Neural progenitor cell (in vitro differentiated cells): ENCODE measurements around the gene HTR2B. TPM values are rescaled to one million over a fixed set of nuclear protein-coding genes. Genes with fewer than 3 reads are reported as not detected.

Experiments used
- DNase-seq: peaks from one replicate; pipeline ENCODE4 v3.0.0-alpha.2; 2016; ENCODE audit warnings: low spot score
- H2AFZ ChIP-seq: fragments of 200-600 bp; sonication (generic); replicated peaks from 2 replicates; pipeline ENCODE4 v1.6.1; 2016; ENCODE audit warnings: antibody characterized with exemption
- H3F3A ChIP-seq: fragments of 200-600 bp; sonication (generic); 2 replicates; pipeline ENCODE4 v1.6.1; 2016; ENCODE audit warnings: antibody characterized with exemption, low read depth
- H3K27ac ChIP-seq: fragments of 200-600 bp; sonication (generic); 2 replicates; pipeline ENCODE4 v1.5.1; 2016; ENCODE audit warnings: mild to moderate bottlenecking
- H3K27me3 ChIP-seq: fragments of 200-600 bp; sonication (generic); 2 replicates; pipeline ENCODE4 v1.6.1; 2016; ENCODE audit warnings: mild to moderate bottlenecking, moderate library complexity
- H3K36me3 ChIP-seq: fragments of 200-600 bp; sonication (generic); 2 replicates; pipeline ENCODE4 v1.5.1; 2016
- H3K4me1 ChIP-seq: fragments of 200-600 bp; sonication (generic); 2 replicates; pipeline ENCODE4 v1.6.1; 2016; ENCODE audit warnings: mixed run types
- H3K4me2 ChIP-seq: fragments of 200-600 bp; sonication (generic); 2 replicates; pipeline ENCODE4 v1.6.1; 2016
- H3K4me3 ChIP-seq: fragments of 200-600 bp; sonication (generic); 2 replicates; pipeline ENCODE4 v1.5.1; 2016
- H3K79me2 ChIP-seq: fragments of 200-600 bp; sonication (generic); 2 replicates; pipeline ENCODE4 v1.6.1; 2016; ENCODE audit warnings: low read depth
- H3K9ac ChIP-seq: fragments of 200-600 bp; sonication (generic); 2 replicates; pipeline ENCODE4 v1.6.1; 2016
- H3K9me3 ChIP-seq: fragments of 200-600 bp; sonication (generic); 2 replicates; pipeline ENCODE4 v1.5.1; 2016; ENCODE audit warnings: low read depth
- H4K20me1 ChIP-seq: fragments of 200-600 bp; sonication (generic); 2 replicates; pipeline ENCODE4 v1.6.1; 2016; ENCODE audit warnings: low read depth
- H3K27ac Mint-ChIP-seq: 3 replicates; pipeline ENCODE4 v1.8.0; 2021; ENCODE audit warnings: mixed read lengths
- H3K27me3 Mint-ChIP-seq: 2 replicates; pipeline ENCODE4 v1.8.0; 2022; ENCODE audit warnings: low read depth, mild to moderate bottlenecking, inconsistent platforms, moderate library complexity, mixed read lengths; ENCODE audit not compliant: insufficient read depth
- H3K36me3 Mint-ChIP-seq: 3 replicates; pipeline ENCODE4 v1.8.0; 2021; ENCODE audit warnings: mixed read lengths
- H3K4me1 Mint-ChIP-seq: 3 replicates; pipeline ENCODE4 v1.8.0; 2021; ENCODE audit warnings: mixed read lengths
- H3K4me3 Mint-ChIP-seq: 3 replicates; pipeline ENCODE4 v1.8.0; 2021; ENCODE audit warnings: mild to moderate bottlenecking, moderate library complexity, mixed read lengths
- H3K9me3 Mint-ChIP-seq: 3 replicates; pipeline ENCODE4 v1.8.0; 2020; ENCODE audit warnings: mixed read lengths
- CTCF ChIP-seq: fragments of 200-600 bp; sonication (generic); IDR thresholded peaks from 2 replicates; pipeline ENCODE4 v1.5.1; 2017; ENCODE audit warnings: antibody characterized with exemption, mild to moderate bottlenecking
- EZH2 ChIP-seq: fragments of 200-600 bp; sonication (generic); IDR thresholded peaks from 2 replicates; pipeline ENCODE4 v1.6.1; 2017; ENCODE audit warnings: antibody characterized with exemption, mild to moderate bottlenecking, moderate library complexity
- EZH2phosphoT487 ChIP-seq: fragments of 200-600 bp; sonication (generic); IDR thresholded peaks from 2 replicates; pipeline ENCODE4 v1.6.1; 2017; ENCODE audit warnings: antibody characterized with exemption
- small RNA-seq: library from RNA; depleted of rRNA; stranded (forward); fragments of <200 nt; gene quantifications from one replicate; pipeline ENCODE3, GENCODE V24; 2015
- total RNA-seq: library from RNA; depleted of rRNA; stranded (reverse); fragments of >200 nt; gene quantifications from 2 replicates; pipeline ENCODE4 v1.2.3, GENCODE V29; 2015; ENCODE audit warnings: low replicate concordance

Gene HTR2B
- total RNA-seq, 1 donor from 2014 or later = not detected

GRCh38 chr2:231058761-231059550 is 65.9 kb downstream of the HTR2B start:
- H3K27me3 Mint-ChIP-seq = peaks cover 5% of the 10 kb centered on the region
- Histone ChIP-seq H3K4me3 (peak overlapping the region; percentile 76), H3K79me2 (peaks cover 65% of the 10 kb centered on the region), H3K4me1 (peaks cover 13% of the 10 kb centered on the region), H3K36me3 (peaks cover 11% of the 10 kb centered on the region), H2AFZ (no peak overlapping the region), H3K9me3 (no peaks in the 10 kb centered on the region), H4K20me1 (peaks cover 57% of the 10 kb centered on the region), H3F3A (peaks cover 3% of the 10 kb centered on the region), H3K4me2 (peak overlapping the region; percentile 89), H3K27ac (no peak overlapping the region), H3K27me3 (peaks cover 9% of the 10 kb centered on the region), H3K9ac (no peak overlapping the region)
- peaks cover 11% of the 10 kb centered on the region for H3K36me3 Mint-ChIP-seq
- no peak overlapping the region for H3K27ac Mint-ChIP-seq
- H3K4me1 Mint-ChIP-seq = peaks cover 22% of the 10 kb centered on the region
- DNase-seq = no peak
- H3K9me3 Mint-ChIP-seq = no peaks in the 10 kb centered on the region
- TF ChIP-seq EZH2phosphoT487 (no peak), EZH2 (no peak), CTCF (no peak)
- H3K4me3 Mint-ChIP-seq = peak overlapping the region; percentile 98

Small RNAs within 50 kb of the gene (small RNA-seq; reads per million reads assigned to genes)
- not detected for gene RNU1-93P

Other genes starting within 250 kb of the HTR2B start
- not detected in 2 replicates for gene GPR55, start 199.8 kb downstream of the HTR2B start, total RNA-seq
- gene SPATA3, start 128.9 kb downstream of the HTR2B start, total RNA-seq = not detected in 2 replicates
- 2.4 TPM in 2 replicates for gene C2orf72, start 87.5 kb downstream of the HTR2B start, total RNA-seq
- gene PSMD1, start 68.2 kb downstream of the HTR2B start, total RNA-seq = 101 and 132 TPM in 2 replicates
- 42.8 and 45.8 TPM in 2 replicates for gene ARMC9, start 73.6 kb upstream of the HTR2B start, total RNA-seq